Measurements from ENCODE around the gene XIRP1. TPM values are rescaled to one million over a fixed set of nuclear protein-coding genes. Genes with fewer than 3 reads are reported as not detected.
A peak's percentile ranks its signal among the peaks of the same experiment; 100 is the strongest.

XIRP1 gene
- total and polyA plus RNA-seq, 4 donors, result 0.13 to 0.75 (median 0.19) TPM; not detected in 1

- 50 to 56% methylated on average over 11 of the region's 11 CpGs for WGBS, 2 donors
- peaks cover 0 to 11% of the 10 kb centered on the region in 2 donors for H3K36me3 ChIP-seq (ENCODE audit: control insufficient read depth in 1 of 2, insufficient read depth in 2 of 2, low read length in 1 of 2)
- ATAC-seq (ENCODE audit: low FRiP score), result no peak
These were observed 46.3 kb downstream of the XIRP1 start for GRCh38 chr3:39146083-39146501.

GRCh38 chr3:39144748-39145380 is 47.5 kb downstream of the XIRP1 start:
- ATAC-seq (ENCODE audit: low FRiP score) (no peak), DNase-seq (no peak)
- WGBS, 2 donors, result 92 to 93% methylated on average over 23 of the region's 23 CpGs
- no peaks in the 10 kb centered on the region for H3K9me3 ChIP-seq (ENCODE audit: control insufficient read depth, low read length)
- H3K4me3 ChIP-seq (ENCODE audit: low read length in 2 of 2), result no peak overlapping the region
- no peak overlapping the region for H3K27ac ChIP-seq (ENCODE audit: low read depth in 1 of 2, low read length in 2 of 2)
- peaks cover 10% of the 10 kb centered on the region in 2 donors for H3K4me1 ChIP-seq (ENCODE audit: control insufficient read depth in 1 of 2, insufficient read depth in 2 of 2, low read length in 2 of 2)
- peaks cover 0 to 11% of the 10 kb centered on the region in 2 donors for H3K36me3 ChIP-seq (ENCODE audit: control insufficient read depth in 1 of 2, insufficient read depth in 2 of 2, low read length in 1 of 2)
- H3K27me3 ChIP-seq (ENCODE audit: control insufficient read depth in 1 of 2, insufficient read depth in 2 of 2, low read length in 1 of 2), result no peaks in the 10 kb centered on the region
- intact Hi-C loops (cut with DNase I), result no loop called here

More at GRCh38 chr3:39146083-39146501, 46.3 kb downstream of the XIRP1 start:
- Histone ChIP-seq H3K27ac (ENCODE audit: low read depth in 1 of 2, low read length in 2 of 2) (peak overlapping the region in 1 of 2 donors; percentile 65), H3K4me1 (ENCODE audit: control insufficient read depth in 1 of 2, insufficient read depth in 2 of 2, low read length in 2 of 2) (peaks cover 10% of the 10 kb centered on the region in 2 donors), H3K4me3 (ENCODE audit: low read length in 2 of 2) (no peak overlapping the region), H3K9me3 (ENCODE audit: control insufficient read depth, low read length) (no peaks in the 10 kb centered on the region), H3K27me3 (ENCODE audit: control insufficient read depth in 1 of 2, insufficient read depth in 2 of 2, low read length in 1 of 2) (no peaks in the 10 kb centered on the region)
- peak in 1 of 2 donors; percentile 75 for DNase-seq
- intact Hi-C loops (cut with DNase I), result loop anchor here in 1 of 2 donors (2.0 kb wide), 1 partner anchor 39 kb away; the partner anchor contains the start of genes GORASP1 and TTC21A

- H3K27me3 ChIP-seq (ENCODE audit: control insufficient read depth in 1 of 2, insufficient read depth in 2 of 2, low read length in 1 of 2), result no peaks in the 10 kb centered on the region
- peaks cover 4 to 7% of the 10 kb centered on the region in 2 donors for H3K4me1 ChIP-seq (ENCODE audit: control insufficient read depth in 1 of 2, insufficient read depth in 2 of 2, low read length in 2 of 2)
- no peak for ATAC-seq (ENCODE audit: low FRiP score)
- peaks cover 0 to 11% of the 10 kb centered on the region in 2 donors for H3K36me3 ChIP-seq (ENCODE audit: control insufficient read depth in 1 of 2, insufficient read depth in 2 of 2, low read length in 1 of 2)
- intact Hi-C loops (cut with DNase I), result no loop called here
- H3K27ac ChIP-seq (ENCODE audit: low read depth in 1 of 2, low read length in 2 of 2), result no peak overlapping the region
- H3K9me3 ChIP-seq (ENCODE audit: control insufficient read depth, low read length), result no peaks in the 10 kb centered on the region
- no peak overlapping the region for H3K4me3 ChIP-seq (ENCODE audit: low read length in 2 of 2)
- no peak for DNase-seq
- WGBS, 2 donors, result 86 to 88% methylated on average over 20 of the region's 20 CpGs
These were observed 48.2 kb downstream of the XIRP1 start for GRCh38 chr3:39144095-39144747.

GRCh38 chr3:39143051-39143885 is 49.1 kb downstream of the XIRP1 start:
- intact Hi-C loops (cut with DNase I), result no loop called here

GRCh38 chr3:39142067-39142466 is 50.3 kb downstream of the XIRP1 start:
- Histone ChIP-seq H3K36me3 (ENCODE audit: control insufficient read depth in 1 of 2, insufficient read depth in 2 of 2, low read length in 1 of 2) (peaks cover 0 to 11% of the 10 kb centered on the region in 2 donors), H3K4me1 (ENCODE audit: control insufficient read depth in 1 of 2, insufficient read depth in 2 of 2, low read length in 2 of 2) (peaks cover 0 to 3% of the 10 kb centered on the region in 2 donors)
- ATAC-seq (ENCODE audit: low FRiP score), result no peak

More at GRCh38 chr3:39143051-39143885, 49.1 kb downstream of the XIRP1 start:
- DNase-seq (no peak), ATAC-seq (ENCODE audit: low FRiP score) (no peak)
- H3K27ac ChIP-seq (ENCODE audit: low read depth in 1 of 2, low read length in 2 of 2), result no peak overlapping the region
- H3K4me1 ChIP-seq (ENCODE audit: control insufficient read depth in 1 of 2, insufficient read depth in 2 of 2, low read length in 2 of 2), result peaks cover 0 to 7% of the 10 kb centered on the region in 2 donors
- H3K27me3 ChIP-seq (ENCODE audit: control insufficient read depth in 1 of 2, insufficient read depth in 2 of 2, low read length in 1 of 2), result no peaks in the 10 kb centered on the region
- H3K9me3 ChIP-seq (ENCODE audit: control insufficient read depth, low read length), result no peaks in the 10 kb centered on the region
- no peak overlapping the region for H3K4me3 ChIP-seq (ENCODE audit: low read length in 2 of 2)
- WGBS, 2 donors, result 58 to 63% methylated on average over 14 of the region's 14 CpGs
- peaks cover 0 to 11% of the 10 kb centered on the region in 2 donors for H3K36me3 ChIP-seq (ENCODE audit: control insufficient read depth in 1 of 2, insufficient read depth in 2 of 2, low read length in 1 of 2)

GRCh38 chr3:39141171-39141995 is 51.0 kb downstream of the XIRP1 start:
- DNase-seq (no peak), ATAC-seq (ENCODE audit: low FRiP score) (peak; percentile 32)
- Histone ChIP-seq H3K27me3 (ENCODE audit: control insufficient read depth in 1 of 2, insufficient read depth in 2 of 2, low read length in 1 of 2) (no peaks in the 10 kb centered on the region), H3K9me3 (ENCODE audit: control insufficient read depth, low read length) (no peaks in the 10 kb centered on the region), H3K4me3 (ENCODE audit: low read length in 2 of 2) (no peak overlapping the region), H3K4me1 (ENCODE audit: control insufficient read depth in 1 of 2, insufficient read depth in 2 of 2, low read length in 2 of 2) (peaks cover 0 to 1% of the 10 kb centered on the region in 2 donors), H3K27ac (ENCODE audit: low read depth in 1 of 2, low read length in 2 of 2) (peak overlapping the region in 1 of 2 donors; percentile 39), H3K36me3 (ENCODE audit: control insufficient read depth in 1 of 2, insufficient read depth in 2 of 2, low read length in 1 of 2) (peaks cover 0 to 11% of the 10 kb centered on the region in 2 donors)
- WGBS, 2 donors, result 15 to 26% methylated on average over 4 of the region's 4 CpGs
- intact Hi-C loops (cut with DNase I), result no loop called here

More at GRCh38 chr3:39142067-39142466, 50.3 kb downstream of the XIRP1 start:
- Histone ChIP-seq H3K27ac (ENCODE audit: low read depth in 1 of 2, low read length in 2 of 2) (no peak overlapping the region), H3K4me3 (ENCODE audit: low read length in 2 of 2) (no peak overlapping the region), H3K27me3 (ENCODE audit: control insufficient read depth in 1 of 2, insufficient read depth in 2 of 2, low read length in 1 of 2) (no peaks in the 10 kb centered on the region), H3K9me3 (ENCODE audit: control insufficient read depth, low read length) (no peaks in the 10 kb centered on the region)
- no peak for DNase-seq
- intact Hi-C loops (cut with DNase I), result no loop called here
- WGBS, 2 donors, result 54 to 59% methylated on average over 5 of the region's 5 CpGs

- no peak for ATAC-seq (ENCODE audit: low FRiP score)
- H3K36me3 ChIP-seq (ENCODE audit: control insufficient read depth in 1 of 2, insufficient read depth in 2 of 2, low read length in 1 of 2), result peaks cover 0 to 9% of the 10 kb centered on the region in 2 donors
- H3K4me3 ChIP-seq (ENCODE audit: low read length in 2 of 2), result no peak overlapping the region
- no peaks in the 10 kb centered on the region for H3K4me1 ChIP-seq (ENCODE audit: control insufficient read depth in 1 of 2, insufficient read depth in 2 of 2, low read length in 2 of 2)
- H3K9me3 ChIP-seq (ENCODE audit: control insufficient read depth, low read length), result no peaks in the 10 kb centered on the region
- H3K27ac ChIP-seq (ENCODE audit: low read depth in 1 of 2, low read length in 2 of 2), result no peak overlapping the region
- no peaks in the 10 kb centered on the region for H3K27me3 ChIP-seq (ENCODE audit: control insufficient read depth in 1 of 2, insufficient read depth in 2 of 2, low read length in 1 of 2)
- WGBS, 2 donors, result 88 to 96% methylated on average over 2 of the region's 2 CpGs
- no peak for DNase-seq
- intact Hi-C loops (cut with DNase I), result no loop called here
These were observed 51.9 kb downstream of the XIRP1 start for GRCh38 chr3:39140341-39140971.
